SK-N-SH treated with all-trans-retinoic acid at 6 μM for 48 hours (cell line): Measurements from ENCODE around the gene AHCYL1.
A peak's percentile ranks its signal among the peaks of the same experiment; 100 is the strongest.

Source experiments
- ARNTL ChIP-seq: fragments of 450-650 bp; formaldehyde crosslinking; IDR thresholded peaks from 2 replicates; pipeline ENCODE4 v1.5.0; 2020; ENCODE audit warnings: low read depth, mild to moderate bottlenecking, moderate library complexity, borderline replicate concordance
- BACH2 ChIP-seq: fragments of 250-450 bp; sonication (Bioruptor Pico); IDR thresholded peaks from 2 replicates; pipeline ENCODE4 v1.9.0; 2021; ENCODE audit warnings: mild to moderate bottlenecking, borderline replicate concordance
- ESRRG ChIP-seq: fragments of 250-450 bp; sonication (Bioruptor Pico); IDR thresholded peaks from 2 replicates; pipeline ENCODE4 v1.6.1; 2021; ENCODE audit warnings: mild to moderate bottlenecking
- GLIS3 ChIP-seq: fragments of 250-450 bp; sonication (Bioruptor Pico); IDR thresholded peaks from 2 replicates; pipeline ENCODE4 v1.5.0; 2020; ENCODE audit warnings: mild to moderate bottlenecking, moderate library complexity
- ISL1 ChIP-seq: fragments of 250-450 bp; sonication (Bioruptor Pico); IDR thresholded peaks from 2 replicates; pipeline ENCODE4 v2.1.2; 2022; ENCODE audit warnings: mild to moderate bottlenecking, moderate library complexity
- OSR1 ChIP-seq: fragments of 250-450 bp; sonication (Bioruptor Pico); IDR thresholded peaks from 2 replicates; pipeline ENCODE4 v1.8.0; 2022; ENCODE audit warnings: moderate library complexity, mild to moderate bottlenecking, inconsistent platforms
- PATZ1 ChIP-seq: fragments of 250-450 bp; sonication (Bioruptor Pico); IDR thresholded peaks from 2 replicates; pipeline ENCODE4 v1.8.0; 2020; ENCODE audit warnings: mild to moderate bottlenecking, moderate library complexity, borderline replicate concordance
- SNAI2 ChIP-seq: fragments of 250-450 bp; sonication (Bioruptor Pico); IDR thresholded peaks from 2 replicates; pipeline ENCODE4 v1.5.0; 2020; ENCODE audit warnings: mild to moderate bottlenecking, moderate library complexity
- ZFP3 ChIP-seq: fragments of 250-450 bp; sonication (Bioruptor Pico); IDR thresholded peaks from 2 replicates; pipeline ENCODE4 v1.5.0; 2020; ENCODE audit warnings: mild to moderate bottlenecking, moderate library complexity
- ZFP30 ChIP-seq: fragments of 450-650 bp; formaldehyde crosslinking; IDR thresholded peaks from 2 replicates; pipeline ENCODE4 v1.5.0; 2022; ENCODE audit warnings: mild to moderate bottlenecking, moderate library complexity
- ZNF70 ChIP-seq: fragments of 450-650 bp; formaldehyde crosslinking; IDR thresholded peaks from 2 replicates; pipeline ENCODE4 v1.5.0; 2020; ENCODE audit warnings: mild to moderate bottlenecking, moderate library complexity
- TF ChIP-seq, protein P1 (sequence below): fragments of 250-450 bp; sonication (Bioruptor Pico); IDR thresholded peaks from 2 replicates; pipeline ENCODE4 v1.5.1; 2020; ENCODE audit warnings: low read depth, mild to moderate bottlenecking, moderate library complexity

- TF ChIP-seq, protein P1, sequence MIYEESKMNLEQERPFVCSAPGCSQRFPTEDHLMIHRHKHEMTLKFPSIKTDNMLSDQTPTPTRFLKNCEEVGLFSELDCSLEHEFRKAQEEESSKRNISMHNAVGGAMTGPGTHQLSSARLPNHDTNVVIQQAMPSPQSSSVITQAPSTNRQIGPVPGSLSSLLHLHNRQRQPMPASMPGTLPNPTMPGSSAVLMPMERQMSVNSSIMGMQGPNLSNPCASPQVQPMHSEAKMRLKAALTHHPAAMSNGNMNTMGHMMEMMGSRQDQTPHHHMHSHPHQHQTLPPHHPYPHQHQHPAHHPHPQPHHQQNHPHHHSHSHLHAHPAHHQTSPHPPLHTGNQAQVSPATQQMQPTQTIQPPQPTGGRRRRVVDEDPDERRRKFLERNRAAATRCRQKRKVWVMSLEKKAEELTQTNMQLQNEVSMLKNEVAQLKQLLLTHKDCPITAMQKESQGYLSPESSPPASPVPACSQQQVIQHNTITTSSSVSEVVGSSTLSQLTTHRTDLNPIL (CRISPR knock-in tag): no peak
- TF ChIP-seq ARNTL (CRISPR knock-in tag): no peak
- 0 out of 2 replicates have a peak, but pooled peaks have one; percentile 14 for TF ChIP-seq ZFP3
- no peak for TF ChIP-seq OSR1
- peak; percentile 54; the same call in 1 of the 2 replicates for TF ChIP-seq BACH2 (CRISPR knock-in tag)
- no peak; the same call in 1 of the 2 replicates for TF ChIP-seq PATZ1 (CRISPR knock-in tag)
- no peak for TF ChIP-seq ESRRG (CRISPR knock-in tag)
- peak; percentile 54; the same call in 1 of the 2 replicates for TF ChIP-seq GLIS3 (CRISPR knock-in tag)
- TF ChIP-seq ISL1 (CRISPR knock-in tag): no peak
- TF ChIP-seq ZNF70 (CRISPR knock-in tag): peak; percentile 5; the same call in 1 of the 2 replicates
- TF ChIP-seq SNAI2 (CRISPR knock-in tag): peak; percentile 60; the same call in 1 of the 2 replicates
- TF ChIP-seq ZFP30 (CRISPR knock-in tag): no peak
These were observed 74.7 kb downstream of the AHCYL1 start for GRCh38 chr1:110059133-110059863.
